ENCODE data around the gene PIH1D1. TPM values are rescaled to one million over a fixed set of nuclear protein-coding genes. Genes with fewer than 3 reads are reported as not detected.

The PIH1D1 gene
- total and polyA plus RNA-seq, 10 of the 15 experiments (the other 5 are each of a cell fraction or from before 2014, with no cell fraction given), result 16.1 to 153 (median 106) TPM

GRCh38 chr19:49497047-49497788 is 45.6 kb upstream of the PIH1D1 start (continued):
- TF ChIP-seq ZBTB4 (CRISPR knock-in tag; IDR thresholded peaks at IDR 0.05) (no peak), CREM (IDR thresholded peaks at IDR 0.05; ENCODE audit: low read depth) (peak; percentile 63; the same call in 1 of the 2 replicates), FOXK2 (IDR thresholded peaks at IDR 0.05) (no peak), USF1 (IDR thresholded peaks at IDR 0.05; ENCODE audit: borderline replicate concordance, extremely low read length, insufficient read depth, low read depth, low read length) (peak; percentile 55), SPI1 (IDR thresholded peaks at IDR 0.05; ENCODE audit: borderline replicate concordance, insufficient read depth, low read depth, low read length) (peak; percentile 53; the same call in 1 of the 2 replicates), SREBF2 (IDR thresholded peaks at IDR 0.05; ENCODE audit: low read length) (no peak), CHD2 (IDR thresholded peaks at IDR 0.05; ENCODE audit: borderline replicate concordance, low read depth, low read length) (no peak), YY1 (IDR thresholded peaks at IDR 0.05; ENCODE audit: low read depth, low read length) (peak; percentile 66; the same call in 1 of the 2 replicates), ZBTB11 (CRISPR knock-in tag; IDR thresholded peaks at IDR 0.05) (no peak), SIN3A (IDR thresholded peaks at IDR 0.05; ENCODE audit: low read depth, low read length) (peak; percentile 31; the same call in 1 of the 2 replicates), TBL1XR1 (IDR thresholded peaks at IDR 0.05; ENCODE audit: low read depth, low read length) (no peak), HCFC1 (IDR thresholded peaks at IDR 0.05; ENCODE audit: low read length) (peak; percentile 85), CEBPZ (IDR thresholded peaks at IDR 0.05; ENCODE audit: low read depth, low read length) (no peak), POLR2A (IDR thresholded peaks at IDR 0.05; ENCODE audit: low read depth, low read length) (peak; percentile 74), GATAD2B (conservative IDR thresholded peaks at IDR 0.05; ENCODE audit: low read depth) (no peak), MTA2 (IDR thresholded peaks at IDR 0.05; ENCODE audit: low read depth) (no peak), FOXM1 (IDR thresholded peaks at IDR 0.05; ENCODE audit: low read depth, low read length) (no peak), HDAC2 (IDR thresholded peaks at IDR 0.05) (no peak), SIX5 (IDR thresholded peaks at IDR 0.05; ENCODE audit: low read depth, low read length, severe bottlenecking) (peak; percentile 78), NFIC (IDR thresholded peaks at IDR 0.05; ENCODE audit: low read depth, low read length) (no peak), LARP7 (IDR thresholded peaks at IDR 0.05) (no peak)
